ENCODE results near the gene MRPL43.

DNA sequence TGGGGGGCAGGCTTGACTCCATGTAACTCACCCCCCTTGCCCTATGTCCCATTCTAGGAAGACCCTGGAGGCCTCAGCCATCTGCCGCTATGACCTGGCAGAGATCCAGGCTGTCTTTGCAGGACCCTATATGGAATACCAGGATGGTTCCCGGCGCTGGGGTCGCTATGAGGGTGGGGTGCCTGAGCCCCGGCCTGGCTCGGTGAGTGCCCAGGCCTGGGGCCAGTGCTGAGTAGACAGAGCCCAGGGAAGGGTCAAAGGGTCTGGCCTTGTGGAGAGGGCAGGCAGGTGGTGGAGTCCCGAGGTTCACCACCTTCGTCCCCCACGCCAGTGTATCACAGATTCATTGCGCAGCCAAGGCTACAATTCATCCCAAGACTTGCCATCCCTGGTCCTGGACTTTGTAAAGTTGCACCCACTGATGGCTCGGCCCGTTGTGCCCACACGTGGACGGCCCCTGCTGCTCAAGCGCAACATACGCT is 7.5 kb downstream of the MRPL43 start:
- TF ChIP-seq EZH2 (IDR thresholded peaks at IDR 0.05; ENCODE audit: insufficient read depth, poor library complexity, severe bottlenecking) (no peak), EZH2phosphoT487 (IDR thresholded peaks at IDR 0.05; ENCODE audit: insufficient read depth, low read depth) (no peak)
